ENCODE results near the gene HOXC10. TPM values are rescaled to one million over a fixed set of nuclear protein-coding genes. Genes with fewer than 3 reads are reported as not detected.

Gene HOXC10
- total RNA-seq, 1 donor, result 0.43 TPM

DNA sequence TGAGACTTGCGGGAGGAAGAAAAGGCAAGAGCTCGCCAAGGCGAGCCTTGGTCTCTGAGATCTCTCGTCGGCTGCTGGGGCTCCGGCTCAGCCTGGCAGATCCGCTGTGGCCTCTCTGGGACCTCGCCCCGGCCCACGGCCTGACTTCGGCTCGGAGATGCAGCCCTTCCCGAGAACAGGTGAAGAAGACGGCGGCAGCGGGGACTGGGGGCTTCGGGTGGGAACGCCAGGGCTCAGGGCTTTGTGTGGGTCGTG lies 9.0 kb downstream of the HOXC10 start:
- no peak for DNase-seq (ENCODE audit: low read depth)
- peak overlapping the region; percentile 60 for H3K4me3 ChIP-seq (ENCODE audit: low read depth, low read length)
- TF ChIP-seq CTCF (IDR thresholded peaks at IDR 0.05; ENCODE audit: insufficient read depth, low read depth, low read length), result no peak

DNA sequence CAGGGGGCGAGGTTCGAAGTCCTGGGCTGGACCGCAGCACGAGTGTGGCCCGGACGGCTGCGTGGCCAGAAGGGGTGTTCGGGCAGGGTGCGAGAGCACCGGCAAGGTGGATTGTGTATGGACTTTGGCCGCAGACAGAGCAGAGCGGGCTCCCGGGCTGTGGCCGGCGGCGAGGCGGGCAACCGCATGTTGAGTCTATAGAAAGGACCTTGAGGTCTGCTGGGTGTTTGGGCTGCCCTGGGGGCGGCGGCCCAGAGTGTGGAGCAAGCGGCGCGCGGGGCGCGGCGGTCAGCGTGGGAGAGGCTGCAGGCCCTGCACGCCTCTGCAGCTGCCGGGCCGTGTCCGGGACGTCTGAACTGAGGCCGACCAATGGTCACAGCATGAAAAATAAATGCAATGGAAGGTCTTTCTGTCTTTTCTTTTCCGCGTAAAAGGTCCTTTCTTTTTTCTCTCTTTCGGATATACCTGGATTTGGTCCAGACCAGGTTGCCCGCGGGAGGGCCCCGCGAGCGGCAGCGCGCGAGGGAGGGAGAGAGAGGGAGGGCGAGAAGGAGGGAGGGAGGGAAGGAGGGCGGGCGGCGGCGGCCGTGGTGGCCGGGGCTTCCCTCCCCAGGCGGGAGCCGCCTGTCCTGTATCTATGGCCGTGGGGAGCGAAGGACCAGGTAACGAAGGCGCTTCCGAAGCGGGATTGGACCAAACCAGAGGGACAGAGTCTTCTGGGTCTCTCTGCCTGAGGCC lies 9.5 kb downstream of the HOXC10 start:
- peak; percentile 54 for DNase-seq (ENCODE audit: low read depth)
- H3K4me3 ChIP-seq (ENCODE audit: low read depth, low read length), result peak overlapping the region; percentile 60

GRCh38 chr12:53995002-53995377 lies 10.0 kb downstream of the HOXC10 start:
- H3K4me3 ChIP-seq (ENCODE audit: low read depth, low read length), result peak overlapping the region; percentile 60
- no peak for TF ChIP-seq CTCF (IDR thresholded peaks at IDR 0.05; ENCODE audit: insufficient read depth, low read depth, low read length)
- DNase-seq (ENCODE audit: low read depth), result no peak

More for the DNA sequence above, 9.5 kb downstream of the HOXC10 start:
- no peak for TF ChIP-seq CTCF (IDR thresholded peaks at IDR 0.05; ENCODE audit: insufficient read depth, low read depth, low read length)

GRCh38 chr12:53995378-53996239 lies 10.7 kb downstream of the HOXC10 start:
- DNase-seq (ENCODE audit: low read depth), result peak; percentile 79
- TF ChIP-seq CTCF (IDR thresholded peaks at IDR 0.05; ENCODE audit: insufficient read depth, low read depth, low read length), result no peak
- peak overlapping the region; percentile 60 for H3K4me3 ChIP-seq (ENCODE audit: low read depth, low read length)

DNA sequence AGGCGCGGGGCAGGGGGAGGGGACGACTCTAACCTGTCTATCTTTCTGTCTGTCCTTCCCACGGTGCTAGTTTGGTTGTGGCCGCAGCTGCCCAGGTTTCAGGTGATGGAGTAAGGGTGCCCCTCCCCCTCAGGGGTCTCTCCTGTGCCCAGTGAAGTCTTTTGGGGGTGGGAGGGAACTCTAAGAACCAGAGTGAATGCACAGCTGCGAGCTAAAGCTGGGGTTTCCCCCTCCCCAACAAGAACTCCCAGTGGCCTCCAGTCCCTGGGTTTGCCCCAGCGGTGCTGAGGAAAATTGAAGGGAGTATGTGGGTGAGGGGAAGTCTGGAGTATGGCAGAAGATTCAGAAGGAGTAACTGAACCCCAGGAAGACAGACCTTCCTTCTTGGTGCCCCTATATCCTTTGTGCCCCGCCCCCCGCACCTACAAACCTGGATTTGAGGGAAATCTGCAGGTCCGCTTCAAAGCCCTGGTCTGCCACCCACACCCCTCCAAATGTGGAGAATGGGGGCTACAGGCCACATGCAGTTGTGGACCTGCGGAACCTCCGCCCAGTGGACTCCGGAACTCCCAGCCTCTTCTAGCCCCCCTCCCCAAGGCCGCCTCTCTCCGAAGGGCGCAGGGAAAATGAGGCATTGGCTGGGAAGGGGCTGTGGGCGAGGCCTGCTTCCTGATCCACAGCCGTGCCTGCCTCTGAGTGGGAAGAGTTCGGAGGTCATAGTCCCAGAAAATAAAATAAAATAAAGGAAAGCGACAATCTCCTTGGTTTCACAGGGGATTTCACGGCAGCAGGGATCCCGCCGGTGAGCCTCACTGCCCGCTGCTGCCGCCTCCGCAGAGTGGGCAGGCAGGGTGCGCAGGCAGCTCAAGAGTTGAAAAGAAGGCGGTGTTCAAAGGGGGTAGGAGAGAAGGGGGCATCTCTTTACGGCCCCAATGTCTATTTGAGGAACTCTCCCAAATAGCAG lies 11.6 kb downstream of the HOXC10 start:
- no peak for TF ChIP-seq CTCF (IDR thresholded peaks at IDR 0.05; ENCODE audit: insufficient read depth, low read depth, low read length)
- H3K4me3 ChIP-seq (ENCODE audit: low read depth, low read length), result peak overlapping the region; percentile 60
- no peak for DNase-seq (ENCODE audit: low read depth)

Measured in fibroblast of villous mesenchyme (primary cell).